Measurements from ENCODE around the gene LAMTOR3. TPM values are rescaled to one million over a fixed set of nuclear protein-coding genes. Genes with fewer than 3 reads are reported as not detected.

The LAMTOR3 gene
- total and polyA plus RNA-seq, 4 donors: 52.5 to 85.0 (median 66.6) TPM

GRCh38 chr4:99853999-99854398 is 40.2 kb downstream of the LAMTOR3 start:
- H3K36me3 ChIP-seq (ENCODE audit: control insufficient read depth, insufficient read depth, low read length): no peaks in the 10 kb centered on the region
- no peaks in the 10 kb centered on the region for H3K4me1 ChIP-seq (ENCODE audit: control insufficient read depth, insufficient read depth, low read length)
- H3K9me3 ChIP-seq (ENCODE audit: control insufficient read depth, insufficient read depth, low read length): no peaks in the 10 kb centered on the region
- no peak overlapping the region for H3K4me3 ChIP-seq (ENCODE audit: low read depth, low read length)
- DNase-seq (ENCODE audit: low read depth in 4 of 6, low spot score in 6 of 6): no peak
- no peak overlapping the region for H3K27ac ChIP-seq (ENCODE audit: low read depth, low read length)
- WGBS (ENCODE audit: insufficient coverage): no CpG with 5 or more reads among the region's 1 CpG
- H3K27me3 ChIP-seq (ENCODE audit: control insufficient read depth, insufficient read depth, low read length): no peaks in the 10 kb centered on the region

- Histone ChIP-seq H3K9me3 (ENCODE audit: control insufficient read depth, insufficient read depth, low read length) (no peaks in the 10 kb centered on the region), H3K36me3 (ENCODE audit: control insufficient read depth, insufficient read depth, low read length) (no peaks in the 10 kb centered on the region)
- 100% methylated on average over 1 of the region's 3 CpGs for WGBS (ENCODE audit: insufficient coverage)
These were observed 41.0 kb downstream of the LAMTOR3 start for GRCh38 chr4:99853190-99853589.

GRCh38 chr4:99852199-99852749 is 42.0 kb downstream of the LAMTOR3 start:
- H3K27ac ChIP-seq (ENCODE audit: low read depth, low read length): no peak overlapping the region
- H3K4me1 ChIP-seq (ENCODE audit: control insufficient read depth, insufficient read depth, low read length): no peaks in the 10 kb centered on the region
- H3K4me3 ChIP-seq (ENCODE audit: low read depth, low read length): no peak overlapping the region
- H3K27me3 ChIP-seq (ENCODE audit: control insufficient read depth, insufficient read depth, low read length): no peaks in the 10 kb centered on the region
- H3K9me3 ChIP-seq (ENCODE audit: control insufficient read depth, insufficient read depth, low read length): no peaks in the 10 kb centered on the region
- H3K36me3 ChIP-seq (ENCODE audit: control insufficient read depth, insufficient read depth, low read length): no peaks in the 10 kb centered on the region
- DNase-seq (ENCODE audit: low read depth in 4 of 6, low spot score in 6 of 6): no peak
- WGBS (ENCODE audit: insufficient coverage): no CpG with 5 or more reads among the region's 3 CpGs

More at GRCh38 chr4:99853190-99853589, 41.0 kb downstream of the LAMTOR3 start:
- no peak overlapping the region for H3K4me3 ChIP-seq (ENCODE audit: low read depth, low read length)
- DNase-seq (ENCODE audit: low read depth in 4 of 6, low spot score in 6 of 6): no peak
- no peaks in the 10 kb centered on the region for H3K27me3 ChIP-seq (ENCODE audit: control insufficient read depth, insufficient read depth, low read length)
- H3K27ac ChIP-seq (ENCODE audit: low read depth, low read length): no peak overlapping the region
- H3K4me1 ChIP-seq (ENCODE audit: control insufficient read depth, insufficient read depth, low read length): no peaks in the 10 kb centered on the region

- Histone ChIP-seq H3K27me3 (ENCODE audit: control insufficient read depth, insufficient read depth, low read length) (no peaks in the 10 kb centered on the region), H3K36me3 (ENCODE audit: control insufficient read depth, insufficient read depth, low read length) (no peaks in the 10 kb centered on the region), H3K9me3 (ENCODE audit: control insufficient read depth, insufficient read depth, low read length) (no peaks in the 10 kb centered on the region), H3K4me1 (ENCODE audit: control insufficient read depth, insufficient read depth, low read length) (no peaks in the 10 kb centered on the region), H3K27ac (ENCODE audit: low read depth, low read length) (no peak overlapping the region), H3K4me3 (ENCODE audit: low read depth, low read length) (no peak overlapping the region)
- 94% methylated on average over 2 of the region's 4 CpGs for WGBS (ENCODE audit: insufficient coverage)
- DNase-seq (ENCODE audit: low read depth in 4 of 6, low spot score in 6 of 6): no peak
These were observed 45.6 kb downstream of the LAMTOR3 start for GRCh38 chr4:99848591-99849001.

- no peaks in the 10 kb centered on the region for H3K36me3 ChIP-seq (ENCODE audit: control insufficient read depth, insufficient read depth, low read length)
- H3K27ac ChIP-seq (ENCODE audit: low read depth, low read length): no peak overlapping the region
- no peak overlapping the region for H3K4me3 ChIP-seq (ENCODE audit: low read depth, low read length)
- no peaks in the 10 kb centered on the region for H3K27me3 ChIP-seq (ENCODE audit: control insufficient read depth, insufficient read depth, low read length)
- DNase-seq (ENCODE audit: low read depth in 4 of 6, low spot score in 6 of 6): no peak
- no peaks in the 10 kb centered on the region for H3K9me3 ChIP-seq (ENCODE audit: control insufficient read depth, insufficient read depth, low read length)
- 92% methylated on average over 5 of the region's 10 CpGs for WGBS (ENCODE audit: insufficient coverage)
- H3K4me1 ChIP-seq (ENCODE audit: control insufficient read depth, insufficient read depth, low read length): no peaks in the 10 kb centered on the region
These were observed 46.8 kb downstream of the LAMTOR3 start for GRCh38 chr4:99847362-99847976.

GRCh38 chr4:99846891-99847290 is 47.3 kb downstream of the LAMTOR3 start:
- no CpG with 5 or more reads among the region's 1 CpG for WGBS (ENCODE audit: insufficient coverage)
- Histone ChIP-seq H3K4me3 (ENCODE audit: low read depth, low read length) (no peak overlapping the region), H3K9me3 (ENCODE audit: control insufficient read depth, insufficient read depth, low read length) (no peaks in the 10 kb centered on the region), H3K36me3 (ENCODE audit: control insufficient read depth, insufficient read depth, low read length) (no peaks in the 10 kb centered on the region), H3K4me1 (ENCODE audit: control insufficient read depth, insufficient read depth, low read length) (no peaks in the 10 kb centered on the region), H3K27me3 (ENCODE audit: control insufficient read depth, insufficient read depth, low read length) (no peaks in the 10 kb centered on the region), H3K27ac (ENCODE audit: low read depth, low read length) (no peak overlapping the region)
- no peak for DNase-seq (ENCODE audit: low read depth in 4 of 6, low spot score in 6 of 6)

GRCh38 chr4:99845708-99846469 is 48.3 kb downstream of the LAMTOR3 start:
- WGBS (ENCODE audit: insufficient coverage): no CpG with 5 or more reads among the region's 2 CpGs
- no peak for DNase-seq (ENCODE audit: low read depth in 4 of 6, low spot score in 6 of 6)

GRCh38 chr4:99845179-99845578 is 49.0 kb downstream of the LAMTOR3 start:
- H3K4me3 ChIP-seq (ENCODE audit: low read depth, low read length): no peak overlapping the region
- no peaks in the 10 kb centered on the region for H3K4me1 ChIP-seq (ENCODE audit: control insufficient read depth, insufficient read depth, low read length)
- H3K27me3 ChIP-seq (ENCODE audit: control insufficient read depth, insufficient read depth, low read length): no peaks in the 10 kb centered on the region
- no peak overlapping the region for H3K27ac ChIP-seq (ENCODE audit: low read depth, low read length)
- WGBS (ENCODE audit: insufficient coverage): no CpG with 5 or more reads among the region's 1 CpG
- H3K9me3 ChIP-seq (ENCODE audit: control insufficient read depth, insufficient read depth, low read length): no peaks in the 10 kb centered on the region
- no peak for DNase-seq (ENCODE audit: low read depth in 4 of 6, low spot score in 6 of 6)
- H3K36me3 ChIP-seq (ENCODE audit: control insufficient read depth, insufficient read depth, low read length): no peaks in the 10 kb centered on the region

More at GRCh38 chr4:99845708-99846469, 48.3 kb downstream of the LAMTOR3 start:
- no peaks in the 10 kb centered on the region for H3K36me3 ChIP-seq (ENCODE audit: control insufficient read depth, insufficient read depth, low read length)
- H3K27me3 ChIP-seq (ENCODE audit: control insufficient read depth, insufficient read depth, low read length): no peaks in the 10 kb centered on the region
- no peaks in the 10 kb centered on the region for H3K4me1 ChIP-seq (ENCODE audit: control insufficient read depth, insufficient read depth, low read length)
- H3K9me3 ChIP-seq (ENCODE audit: control insufficient read depth, insufficient read depth, low read length): no peaks in the 10 kb centered on the region
- no peak overlapping the region for H3K4me3 ChIP-seq (ENCODE audit: low read depth, low read length)
- H3K27ac ChIP-seq (ENCODE audit: low read depth, low read length): no peak overlapping the region

GRCh38 chr4:99844048-99844447 is 50.2 kb downstream of the LAMTOR3 start:
- no peak overlapping the region for H3K4me3 ChIP-seq (ENCODE audit: low read depth, low read length)
- H3K4me1 ChIP-seq (ENCODE audit: control insufficient read depth, insufficient read depth, low read length): no peaks in the 10 kb centered on the region
- no peaks in the 10 kb centered on the region for H3K27me3 ChIP-seq (ENCODE audit: control insufficient read depth, insufficient read depth, low read length)
- no peak overlapping the region for H3K27ac ChIP-seq (ENCODE audit: low read depth, low read length)
- 93% methylated on average over 4 of the region's 7 CpGs for WGBS (ENCODE audit: insufficient coverage)
- no peak for DNase-seq (ENCODE audit: low read depth in 4 of 6, low spot score in 6 of 6)
- no peaks in the 10 kb centered on the region for H3K9me3 ChIP-seq (ENCODE audit: control insufficient read depth, insufficient read depth, low read length)
- no peaks in the 10 kb centered on the region for H3K36me3 ChIP-seq (ENCODE audit: control insufficient read depth, insufficient read depth, low read length)

GRCh38 chr4:99843413-99843812 is 50.8 kb downstream of the LAMTOR3 start:
- Histone ChIP-seq H3K36me3 (ENCODE audit: control insufficient read depth, insufficient read depth, low read length) (no peaks in the 10 kb centered on the region), H3K27ac (ENCODE audit: low read depth, low read length) (no peak overlapping the region), H3K9me3 (ENCODE audit: control insufficient read depth, insufficient read depth, low read length) (no peaks in the 10 kb centered on the region), H3K27me3 (ENCODE audit: control insufficient read depth, insufficient read depth, low read length) (no peaks in the 10 kb centered on the region), H3K4me1 (ENCODE audit: control insufficient read depth, insufficient read depth, low read length) (no peaks in the 10 kb centered on the region), H3K4me3 (ENCODE audit: low read depth, low read length) (no peak overlapping the region)
- no peak for DNase-seq (ENCODE audit: low read depth in 4 of 6, low spot score in 6 of 6)
